ENCODE measurements around the gene SMARCD3. TPM values are rescaled to one million over a fixed set of nuclear protein-coding genes. Genes with fewer than 3 reads are reported as not detected.

SMARCD3 gene
- total and polyA plus RNA-seq, 2 of the 8 experiments (the other 6 are each of a cell fraction or from before 2014, with no cell fraction given), result 3.0 to 5.6 TPM

DNA sequence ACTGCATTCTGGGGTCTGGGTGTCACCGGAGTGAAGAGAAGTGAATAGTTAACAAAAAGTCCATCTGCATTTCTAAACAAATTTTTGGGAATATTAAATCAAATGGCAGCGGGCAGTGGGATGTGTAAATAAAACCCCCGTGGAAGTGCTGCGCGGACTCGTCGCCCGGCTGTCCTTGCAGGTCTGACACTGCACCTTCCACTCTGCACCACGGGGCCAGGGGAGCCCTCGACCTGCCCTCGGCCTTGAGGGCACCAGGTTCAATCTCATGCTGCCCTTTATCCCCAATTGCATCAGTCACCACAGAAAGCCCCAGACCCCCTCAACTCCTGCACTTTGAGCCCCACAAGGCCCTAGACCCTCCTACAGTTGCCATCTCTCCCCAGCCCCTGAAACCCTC, 6.4 kb upstream of the SMARCD3 start (continued):
- TF ChIP-seq, protein P1, sequence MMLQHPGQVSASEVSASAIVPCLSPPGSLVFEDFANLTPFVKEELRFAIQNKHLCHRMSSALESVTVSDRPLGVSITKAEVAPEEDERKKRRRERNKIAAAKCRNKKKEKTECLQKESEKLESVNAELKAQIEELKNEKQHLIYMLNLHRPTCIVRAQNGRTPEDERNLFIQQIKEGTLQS (IDR thresholded peaks at IDR 0.05; ENCODE audit: insufficient read depth, low read depth, low read length), result no peak
- TF ChIP-seq SRF (IDR thresholded peaks at IDR 0.05; ENCODE audit: low read depth, low read length) (no peak), BCL11A (IDR thresholded peaks at IDR 0.05; ENCODE audit: low read depth in 2 of 2, low read length in 2 of 2) (no peak), SP2 (IDR thresholded peaks at IDR 0.05; ENCODE audit: low read length) (no peak)

Data from H1 (cell line).